H1 (cell line): ENCODE data around the gene MAD2L1BP. TPM values are rescaled to one million over a fixed set of nuclear protein-coding genes. Genes with fewer than 3 reads are reported as not detected.

Experiments used
- HDAC6 ChIP-seq: IDR thresholded peaks from one replicate; pipeline ENCODE4 v1.7.1; 2012; ENCODE audit warnings: low read depth, mild to moderate bottlenecking, inconsistent platforms, low read length, moderate library complexity
- MAFK ChIP-seq: IDR thresholded peaks from 2 replicates; pipeline ENCODE4 v1.6.1; 2012; ENCODE audit warnings: low read depth, mild to moderate bottlenecking, improper control_type of control experiment, low read length
- polyA plus RNA-seq, 7 experiments: library from polyadenylated mRNA; depleted of rRNA in 3 of 7; stranded (reverse) in 5 of 7; unstranded in 2 of 7; fragments of >200 nt in 5 of 7; fragments of 200-250 nt in 2 of 7; gene quantifications; 1 replicate in 5 of 7; 2 replicates in 1 of 7; 4 replicates in 1 of 7; pipeline versions ENCODE4 v1.2.1 to v1.2.3, GENCODE V29; 2011 to 2013; ENCODE audit warnings: missing spikeins in 2 of 7, mixed read lengths in 2 of 7
- total RNA-seq: library from RNA; stranded (reverse); fragmentation: NEBNext Ultra II Directional; extraction: Animal tissue kit (Norgen Biotek cat#: 25700); gene quantifications from 2 replicates; pipeline ENCODE4 v1.2.1, GENCODE V29; 2021

MAD2L1BP gene
- total and polyA plus RNA-seq, 2 of the 8 experiments (the other 6 are each of a cell fraction or from before 2014, with no cell fraction given) = 35.5 to 70.0 TPM

- TF ChIP-seq HDAC6 = no peak
- no peak for TF ChIP-seq MAFK
These were observed 10.1 kb upstream of the MAD2L1BP start (continued) for GRCh38 chr6:43625393-43625992.
